ENCODE measurements around the gene TRIM14. TPM values are rescaled to one million over a fixed set of nuclear protein-coding genes. Genes with fewer than 3 reads are reported as not detected.

The TRIM14 gene
- total and polyA plus RNA-seq, 2 of the 4 experiments (the other 2 are of a cell fraction): 3.0 to 8.5 TPM

GRCh38 chr9:98080326-98080725 is 38.7 kb downstream of the TRIM14 start:
- Histone ChIP-seq H3K9me3 (ENCODE audit: control insufficient read depth, insufficient read depth, low read length) (no peaks in the 10 kb centered on the region), H3K27ac (ENCODE audit: insufficient read depth, low read length) (peak overlapping the region; percentile 73; the same call in 1 of the 2 replicates), H4K20me1 (ENCODE audit: insufficient read depth, low read length) (peaks cover 9% of the 10 kb centered on the region; the same call in 1 of the 2 replicates), H3K23ac (ENCODE audit: low read depth, low read length) (no peak overlapping the region), H3K4ac (ENCODE audit: low read depth, low read length) (no peak overlapping the region), H3K36me3 (ENCODE audit: control insufficient read depth, insufficient read depth, low read length) (peaks cover 33% of the 10 kb centered on the region), H3K9me1 (ENCODE audit: insufficient read depth, low read length) (peaks cover 11% of the 10 kb centered on the region), H3K9ac (ENCODE audit: low read depth, low read length) (no peak overlapping the region), H3K4me3 (ENCODE audit: insufficient read depth, low read depth, low read length) (no peak overlapping the region), H2BK20ac (ENCODE audit: low read depth, low read length) (no peak overlapping the region), H3K27me3 (ENCODE audit: control insufficient read depth, insufficient read depth, low read length) (no peaks in the 10 kb centered on the region), H3K79me1 (ENCODE audit: low read depth in 1 of 2, low read length in 2 of 2) (peaks cover 20 to 44% of the 10 kb centered on the region in 2 experiments), H2AFZ (replicated peaks; ENCODE audit: low read length, poor library complexity) (no peak overlapping the region), H4K91ac (ENCODE audit: insufficient read depth, low read depth, low read length) (no peak overlapping the region), H4K8ac (ENCODE audit: low read depth in 2 of 2, low read length in 2 of 2) (no peak overlapping the region), H2AK9ac (replicated peaks; ENCODE audit: low read depth, low read length, poor library complexity) (no peak overlapping the region), H3K4me1 (ENCODE audit: control insufficient read depth, insufficient read depth, low read length) (peaks cover 18% of the 10 kb centered on the region), H4K5ac (ENCODE audit: low read depth, low read length) (no peak overlapping the region), H3K18ac (ENCODE audit: low read depth, low read length) (no peak overlapping the region), H3K14ac (replicated peaks; ENCODE audit: low read depth, low read length) (no peak overlapping the region), H2AK5ac (ENCODE audit: low read depth, low read length) (no peak overlapping the region), H2BK5ac (ENCODE audit: low read depth, low read length, poor library complexity, severe bottlenecking) (peak overlapping the region; percentile 81), H3K56ac (ENCODE audit: extremely low read depth, insufficient read depth, low read length) (no peak overlapping the region), H2BK120ac (ENCODE audit: low read depth, low read length) (no peak overlapping the region), H2BK15ac (ENCODE audit: low read depth, low read length) (no peak overlapping the region), H3K4me2 (ENCODE audit: low read depth, low read length) (no peak overlapping the region)
- peak; percentile 52 for DNase-seq
- in situ Hi-C loops (cut with MboI; ENCODE audit: low sequenced_read_pairs) (no loop called here), dilution Hi-C loops (cut with HindIII; ENCODE audit: low sequenced_read_pairs, unreplicated experiment) (no loop called here), intact Hi-C loops (cut with micrococcal nuclease) (no loop called here)
- BruUV-seq (replicated peaks): no TSS peak
- ChIA-PET CTCF (no interaction called here), POLR2A (ENCODE audit: unreplicated experiment) (interaction anchor here (0.6 kb wide), 1 partner anchor 110 kb away, joined by 3 read pairs; no protein-coding TSS in a partner anchor)
- WGBS, 2 experiments (ENCODE audit: extremely low coverage in 2 of 2, insufficient read length in 1 of 2): no CpG with 5 or more reads among the region's 1 CpG
- TF ChIP-seq CTCF (conservative IDR thresholded peaks at IDR 0.05; ENCODE audit: low read depth, low read length): no peak
- TF ChIP-seq CEBPB (IDR thresholded peaks at IDR 0.05; ENCODE audit: low read depth, low read length): peak; percentile 95
- TF ChIP-seq NFE2L2 (IDR thresholded peaks at IDR 0.05; ENCODE audit: low read depth, low read length): no peak
- no peak for TF ChIP-seq FOS (IDR thresholded peaks at IDR 0.05; ENCODE audit: low read depth, low read length)
- TF ChIP-seq POLR2A (IDR thresholded peaks at IDR 0.05; ENCODE audit: low read depth, low read length): no peak
- ATAC-seq (ENCODE audit: low read depth): peak; percentile 33

All from IMR-90 (cell line).